Suprapubic skin (tissue), 4 donors: ENCODE data around the gene PRSS2. TPM values are rescaled to one million over a fixed set of nuclear protein-coding genes. Genes with fewer than 3 reads are reported as not detected.
"Not testable (repeated sequence)": the region's sequence is repeated elsewhere in the genome, so short reads cannot be mapped to it uniquely, and the experiment has no call there.

Experiments
- DNase-seq, 2 donors: peaks; one replicate each; pipeline ENCODE4 v3.0.0-alpha.2; 2019; ENCODE audit warnings: low spot score in 2 of 2
- H3K27ac ChIP-seq: fragments of 200-600 bp; sonication (generic); one replicate; pipeline ENCODE4 v1.5.1; 2019
- H3K27me3 ChIP-seq: fragments of 200-600 bp; sonication (generic); one replicate; pipeline ENCODE4 v1.5.1; 2019
- H3K36me3 ChIP-seq: fragments of 200-600 bp; sonication (generic); one replicate; pipeline ENCODE4 v1.5.1; 2019
- H3K4me1 ChIP-seq: fragments of 200-600 bp; sonication (generic); one replicate; pipeline ENCODE4 v1.5.1; 2019
- H3K4me3 ChIP-seq: fragments of 200-600 bp; sonication (generic); one replicate; pipeline ENCODE4 v1.5.1; 2019; ENCODE audit warnings: mild to moderate bottlenecking
- H3K9me3 ChIP-seq: fragments of 200-600 bp; sonication (generic); one replicate; pipeline ENCODE4 v1.5.1; 2019
- CTCF ChIP-seq, 2 donors: fragments of 200-600 bp in 1 of 2; fragments of 450-650 bp in 1 of 2; sonication (generic) in 1 of 2; IDR thresholded peaks; one replicate each; pipeline ENCODE4 v1.5.1; 2016 to 2019; ENCODE audit warnings: antibody characterized with exemption in 2 of 2, mild to moderate bottlenecking in 1 of 2, moderate library complexity in 1 of 2
- EP300 ChIP-seq: sonication (generic); formaldehyde crosslinking; IDR thresholded peaks from one replicate; pipeline ENCODE4 v1.6.1; 2017; ENCODE audit warnings: antibody characterized with exemption
- POLR2A ChIP-seq, 2 donors: fragments of 450-650 bp; IDR thresholded peaks; one replicate each; pipeline ENCODE4 v1.6.1; 2017; ENCODE audit warnings: antibody characterized with exemption in 2 of 2, mild to moderate bottlenecking in 2 of 2, moderate library complexity in 2 of 2
- POLR2AphosphoS5 ChIP-seq, 3 donors: sonication (generic); formaldehyde crosslinking; IDR thresholded peaks; one replicate each; pipeline ENCODE4 v1.6.1; 2017; ENCODE audit warnings: antibody characterized with exemption in 3 of 3
- WGBS: methylation state at CpG from one replicate; pipeline ENCODE4 v1.1.5; 2018; 5-methylcytosine and 5-hydroxymethylcytosine counted together
- total RNA-seq, 4 donors: library from RNA; depleted of rRNA; stranded (reverse); fragments of >200 nt; gene quantifications; one replicate each; pipeline ENCODE4 v1.1.0, GENCODE V29; 2016

The PRSS2 gene
- total RNA-seq, 4 donors from 2014 or later: not detected

GRCh38 chr7:142754681-142755575 is 15.8 kb upstream of the PRSS2 start:
- no peak for DNase-seq
- H3K4me1 ChIP-seq: no peaks in the 10 kb centered on the region
- no peaks in the 10 kb centered on the region for H3K36me3 ChIP-seq
- H3K27me3 ChIP-seq: no peaks in the 10 kb centered on the region
- H3K9me3 ChIP-seq: peaks cover 3% of the 10 kb centered on the region
- H3K4me3 ChIP-seq: no peak overlapping the region
- TF ChIP-seq CTCF (IDR thresholded peaks at IDR 0.05): no peak
- TF ChIP-seq POLR2A (IDR thresholded peaks at IDR 0.05): no peak
- no peak for TF ChIP-seq EP300
- TF ChIP-seq POLR2AphosphoS5 (IDR thresholded peaks at IDR 0.05): no peak
- WGBS: 67% methylated on average over 10 of the region's 10 CpGs
- H3K27ac ChIP-seq: no peak overlapping the region

- H3K4me1 ChIP-seq, DNase-seq, H3K27me3 ChIP-seq, H3K9me3 ChIP-seq, H3K27ac ChIP-seq, H3K4me3 ChIP-seq, H3K36me3 ChIP-seq: not testable (repeated sequence)
- 69% methylated on average over 3 of the region's 3 CpGs for WGBS
Measured at GRCh38 chr7:142758312-142758711, 12.5 kb upstream of the PRSS2 start.

- DNase-seq: no peak
- Histone ChIP-seq H3K36me3 (no peaks in the 10 kb centered on the region), H3K4me3 (no peak overlapping the region), H3K27me3 (no peaks in the 10 kb centered on the region), H3K27ac (no peak overlapping the region), H3K9me3 (peaks cover 3% of the 10 kb centered on the region), H3K4me1 (no peaks in the 10 kb centered on the region)
- TF ChIP-seq EP300: no peak
- TF ChIP-seq POLR2A (IDR thresholded peaks at IDR 0.05): no peak
- no peak for TF ChIP-seq CTCF (IDR thresholded peaks at IDR 0.05)
- no peak for TF ChIP-seq POLR2AphosphoS5 (IDR thresholded peaks at IDR 0.05)
- 100% methylated on average over 1 of the region's 1 CpG for WGBS
Measured at GRCh38 chr7:142759433-142759832, 11.3 kb upstream of the PRSS2 start.

- peaks cover 3% of the 10 kb centered on the region for H3K9me3 ChIP-seq
- no peak for DNase-seq
- no peaks in the 10 kb centered on the region for H3K36me3 ChIP-seq
- TF ChIP-seq EP300: no peak
- TF ChIP-seq CTCF (IDR thresholded peaks at IDR 0.05): no peak
- no peak for TF ChIP-seq POLR2AphosphoS5 (IDR thresholded peaks at IDR 0.05)
- TF ChIP-seq POLR2A (IDR thresholded peaks at IDR 0.05): no peak
- no peak overlapping the region for H3K4me3 ChIP-seq
- H3K27me3 ChIP-seq: no peaks in the 10 kb centered on the region
- no peaks in the 10 kb centered on the region for H3K4me1 ChIP-seq
- 75% methylated on average over 5 of the region's 5 CpGs for WGBS
- H3K27ac ChIP-seq: no peak overlapping the region
Measured at GRCh38 chr7:142760071-142760642, 10.6 kb upstream of the PRSS2 start.

- 47% methylated on average over 2 of the region's 2 CpGs for WGBS
- not testable (repeated sequence) for H3K4me3 ChIP-seq, H3K9me3 ChIP-seq, H3K27ac ChIP-seq, H3K27me3 ChIP-seq, DNase-seq, H3K36me3 ChIP-seq, H3K4me1 ChIP-seq
Measured at GRCh38 chr7:142761606-142762005, 9.2 kb upstream of the PRSS2 start.

- no peaks in the 10 kb centered on the region for H3K4me1 ChIP-seq
- TF ChIP-seq POLR2AphosphoS5 (IDR thresholded peaks at IDR 0.05) (no peak), CTCF (IDR thresholded peaks at IDR 0.05) (no peak), POLR2A (IDR thresholded peaks at IDR 0.05) (no peak), EP300 (no peak)
- H3K9me3 ChIP-seq: no peaks in the 10 kb centered on the region
- 92% methylated on average over 1 of the region's 1 CpG for WGBS
- DNase-seq: no peak
- no peak overlapping the region for H3K27ac ChIP-seq
- H3K36me3 ChIP-seq: no peaks in the 10 kb centered on the region
- H3K27me3 ChIP-seq: no peaks in the 10 kb centered on the region
- no peak overlapping the region for H3K4me3 ChIP-seq
Measured at GRCh38 chr7:142762104-142762503, 8.7 kb upstream of the PRSS2 start.
